RPMI8226 (cell line): ENCODE results near the gene COL9A2.

Experiments
- DNase-seq: peaks from one replicate; pipeline ENCODE4 v3.0.0-alpha.2; 2015

The COL9A2 gene

GRCh38 chr1:40317394-40318074, 448 bp upstream of the COL9A2 start:
- no peak for DNase-seq

GRCh38 chr1:40315795-40316594, 1.1 kb downstream of the COL9A2 start:
- DNase-seq = no peak

GRCh38 chr1:40315239-40315794, 1.8 kb downstream of the COL9A2 start:
- peak; percentile 90 for DNase-seq

- DNase-seq = no peak
Measured at GRCh38 chr1:40314721-40315238, 2.3 kb downstream of the COL9A2 start.

GRCh38 chr1:40313958-40314720, 2.9 kb downstream of the COL9A2 start:
- no peak for DNase-seq

GRCh38 chr1:40313329-40313957, 3.6 kb downstream of the COL9A2 start:
- no peak for DNase-seq

GRCh38 chr1:40312238-40313205, 4.6 kb downstream of the COL9A2 start:
- peak; percentile 80 for DNase-seq

- no peak for DNase-seq
Measured at GRCh38 chr1:40311692-40312091, 5.4 kb downstream of the COL9A2 start.

- no peak for DNase-seq
Measured at GRCh38 chr1:40310983-40311642, 6.0 kb downstream of the COL9A2 start.

GRCh38 chr1:40310129-40310461, 7.0 kb downstream of the COL9A2 start:
- DNase-seq = no peak

- DNase-seq = no peak
Measured at GRCh38 chr1:40309374-40310128, 7.5 kb downstream of the COL9A2 start.

- no peak for DNase-seq
Measured at GRCh38 chr1:40308036-40308727, 8.9 kb downstream of the COL9A2 start.

GRCh38 chr1:40307186-40307585, 9.9 kb downstream of the COL9A2 start:
- no peak for DNase-seq

- DNase-seq = no peak
Measured at GRCh38 chr1:40306296-40306695, 10.8 kb downstream of the COL9A2 start.

- no peak for DNase-seq
Measured at GRCh38 chr1:40305871-40306270, 11.2 kb downstream of the COL9A2 start.

- no peak for DNase-seq
Measured at GRCh38 chr1:40305451-40305850, 11.6 kb downstream of the COL9A2 start.

GRCh38 chr1:40303790-40304189, 13.3 kb downstream of the COL9A2 start:
- no peak for DNase-seq

- no peak for DNase-seq
Measured at GRCh38 chr1:40303051-40303771, 13.9 kb downstream of the COL9A2 start.

- DNase-seq = no peak
Measured at GRCh38 chr1:40302475-40302874, 14.6 kb downstream of the COL9A2 start.
